ENCODE data around the gene PSMC1.
A peak's percentile ranks its signal among the peaks of the same experiment; 100 is the strongest.

The PSMC1 gene

GRCh38 chr14:90266441-90267154, 10.2 kb downstream of the PSMC1 start:
- H3K36me3 Mint-ChIP-seq: peaks cover 52% of the 10 kb centered on the region
- DNase-seq: no peak
- CTCF ChIA-PET: interaction anchor here (0.5 to 2.5 kb wide), 2 partner anchors 10 to 165 kb away, joined by 4 to 7 read pairs; partner anchors contain the start of gene PSMC1
- no peak overlapping the region for H3K27ac Mint-ChIP-seq
- no peak overlapping the region for H3K4me3 Mint-ChIP-seq
- H3K4me1 Mint-ChIP-seq: peaks cover 13% of the 10 kb centered on the region
- no peaks in the 10 kb centered on the region for H3K9me3 Mint-ChIP-seq
- no peaks in the 10 kb centered on the region for H3K27me3 Mint-ChIP-seq

GRCh38 chr14:90268420-90268819, 12.1 kb downstream of the PSMC1 start:
- Mint-ChIP-seq H3K27me3 (no peaks in the 10 kb centered on the region), H3K4me1 (peaks cover 12% of the 10 kb centered on the region), H3K4me3 (no peak overlapping the region), H3K36me3 (peaks cover 59% of the 10 kb centered on the region), H3K27ac (no peak overlapping the region), H3K9me3 (no peaks in the 10 kb centered on the region)
- no peak for DNase-seq
- CTCF ChIA-PET: interaction anchor here (1.4 kb wide), 1 partner anchor 10 kb away, joined by 4 read pairs; no protein-coding TSS in a partner anchor

- Mint-ChIP-seq H3K4me3 (no peak overlapping the region), H3K4me1 (peaks cover 12% of the 10 kb centered on the region), H3K27me3 (no peaks in the 10 kb centered on the region), H3K9me3 (no peaks in the 10 kb centered on the region), H3K27ac (no peak overlapping the region), H3K36me3 (peaks cover 50% of the 10 kb centered on the region)
- CTCF ChIA-PET: no interaction called here
- no peak for DNase-seq
These were observed 16.2 kb downstream of the PSMC1 start for GRCh38 chr14:90272523-90272922.

GRCh38 chr14:90273532-90273931, 17.2 kb downstream of the PSMC1 start:
- no peak overlapping the region for H3K27ac Mint-ChIP-seq
- CTCF ChIA-PET: no interaction called here

GRCh38 chr14:90274019-90274418, 17.7 kb downstream of the PSMC1 start:
- DNase-seq: no peak
- no peak overlapping the region for H3K27ac Mint-ChIP-seq
- no peaks in the 10 kb centered on the region for H3K27me3 Mint-ChIP-seq
- no peaks in the 10 kb centered on the region for H3K9me3 Mint-ChIP-seq
- peaks cover 41% of the 10 kb centered on the region for H3K36me3 Mint-ChIP-seq
- CTCF ChIA-PET: no interaction called here
- H3K4me3 Mint-ChIP-seq: no peak overlapping the region
- peaks cover 12% of the 10 kb centered on the region for H3K4me1 Mint-ChIP-seq

More at GRCh38 chr14:90273532-90273931, 17.2 kb downstream of the PSMC1 start:
- no peaks in the 10 kb centered on the region for H3K27me3 Mint-ChIP-seq
- peaks cover 45% of the 10 kb centered on the region for H3K36me3 Mint-ChIP-seq
- no peak for DNase-seq
- H3K9me3 Mint-ChIP-seq: no peaks in the 10 kb centered on the region
- H3K4me1 Mint-ChIP-seq: peaks cover 12% of the 10 kb centered on the region
- H3K4me3 Mint-ChIP-seq: no peak overlapping the region

- H3K27me3 Mint-ChIP-seq: no peaks in the 10 kb centered on the region
- no peak for DNase-seq
- peaks cover 12% of the 10 kb centered on the region for H3K4me1 Mint-ChIP-seq
- CTCF ChIA-PET: interaction anchor here (1.6 kb wide), 1 partner anchor 425 kb away, joined by 3 read pairs; no protein-coding TSS in a partner anchor
- peaks cover 34% of the 10 kb centered on the region for H3K36me3 Mint-ChIP-seq
- H3K27ac Mint-ChIP-seq: peak overlapping the region; percentile 24
- no peak overlapping the region for H3K4me3 Mint-ChIP-seq
- H3K9me3 Mint-ChIP-seq: no peaks in the 10 kb centered on the region
These were observed 18.6 kb downstream of the PSMC1 start for GRCh38 chr14:90274808-90275457.

GRCh38 chr14:90275458-90275814, 19.1 kb downstream of the PSMC1 start:
- peaks cover 12% of the 10 kb centered on the region for H3K4me1 Mint-ChIP-seq
- no peaks in the 10 kb centered on the region for H3K9me3 Mint-ChIP-seq
- CTCF ChIA-PET: interaction anchor here (0.6 to 1.6 kb wide), 2 partner anchors 18 to 424 kb away, joined by 3 read pairs; no protein-coding TSS in a partner anchor
- no peaks in the 10 kb centered on the region for H3K27me3 Mint-ChIP-seq
- no peak for DNase-seq
- H3K4me3 Mint-ChIP-seq: no peak overlapping the region
- H3K27ac Mint-ChIP-seq: peak overlapping the region; percentile 75
- peaks cover 29% of the 10 kb centered on the region for H3K36me3 Mint-ChIP-seq

- H3K4me3 Mint-ChIP-seq: no peak overlapping the region
- CTCF ChIA-PET: interaction anchor here (0.6 to 1.6 kb wide), 2 partner anchors 18 to 424 kb away, joined by 3 read pairs; no protein-coding TSS in a partner anchor
- no peak for DNase-seq
These were observed 19.5 kb downstream of the PSMC1 start for GRCh38 chr14:90275820-90276219.

GRCh38 chr14:90276646-90277367, 20.5 kb downstream of the PSMC1 start:
- no peaks in the 10 kb centered on the region for H3K27me3 Mint-ChIP-seq
- peaks cover 26% of the 10 kb centered on the region for H3K36me3 Mint-ChIP-seq
- H3K27ac Mint-ChIP-seq: no peak overlapping the region
- H3K4me3 Mint-ChIP-seq: no peak overlapping the region
- no peak for DNase-seq
- H3K9me3 Mint-ChIP-seq: no peaks in the 10 kb centered on the region
- CTCF ChIA-PET: interaction anchor here (0.8 kb wide), 1 partner anchor 12 kb away, joined by 4 read pairs; no protein-coding TSS in a partner anchor
- peaks cover 12% of the 10 kb centered on the region for H3K4me1 Mint-ChIP-seq

More at GRCh38 chr14:90275820-90276219, 19.5 kb downstream of the PSMC1 start:
- peak overlapping the region; percentile 75 for H3K27ac Mint-ChIP-seq
- H3K27me3 Mint-ChIP-seq: no peaks in the 10 kb centered on the region
- H3K36me3 Mint-ChIP-seq: peaks cover 29% of the 10 kb centered on the region
- H3K4me1 Mint-ChIP-seq: peaks cover 12% of the 10 kb centered on the region
- no peaks in the 10 kb centered on the region for H3K9me3 Mint-ChIP-seq

GRCh38 chr14:90277581-90278198, 21.3 kb downstream of the PSMC1 start:
- CTCF ChIA-PET: interaction anchor here (0.8 kb wide), 1 partner anchor 12 kb away, joined by 4 read pairs; no protein-coding TSS in a partner anchor
- no peak for DNase-seq
- Mint-ChIP-seq H3K27me3 (no peaks in the 10 kb centered on the region), H3K36me3 (peaks cover 22% of the 10 kb centered on the region), H3K9me3 (no peaks in the 10 kb centered on the region), H3K4me3 (no peak overlapping the region), H3K27ac (no peak overlapping the region), H3K4me1 (peaks cover 12% of the 10 kb centered on the region)

GRCh38 chr14:90278199-90279175, 22.1 kb downstream of the PSMC1 start:
- no peak overlapping the region for H3K4me3 Mint-ChIP-seq
- no peak for DNase-seq
- no peaks in the 10 kb centered on the region for H3K9me3 Mint-ChIP-seq
- CTCF ChIA-PET: no interaction called here
- H3K27ac Mint-ChIP-seq: no peak overlapping the region
- H3K27me3 Mint-ChIP-seq: no peaks in the 10 kb centered on the region
- peaks cover 17% of the 10 kb centered on the region for H3K36me3 Mint-ChIP-seq
- peaks cover 12% of the 10 kb centered on the region for H3K4me1 Mint-ChIP-seq

GRCh38 chr14:90280096-90280495, 23.7 kb downstream of the PSMC1 start:
- Mint-ChIP-seq H3K4me1 (peaks cover 5% of the 10 kb centered on the region), H3K36me3 (peaks cover 8% of the 10 kb centered on the region), H3K4me3 (no peak overlapping the region), H3K27me3 (no peaks in the 10 kb centered on the region), H3K9me3 (no peaks in the 10 kb centered on the region), H3K27ac (peak overlapping the region; percentile 68)
- no peak for DNase-seq
- CTCF ChIA-PET: no interaction called here

GRCh38 chr14:90281261-90281660, 24.9 kb downstream of the PSMC1 start:
- Mint-ChIP-seq H3K27me3 (no peaks in the 10 kb centered on the region), H3K27ac (no peak overlapping the region), H3K9me3 (no peaks in the 10 kb centered on the region), H3K4me1 (no peaks in the 10 kb centered on the region), H3K4me3 (no peak overlapping the region), H3K36me3 (peaks cover 15% of the 10 kb centered on the region)
- DNase-seq: no peak
- CTCF ChIA-PET: interaction anchor here (1.2 to 1.5 kb wide), 3 partner anchors 8 to 25 kb away, joined by 3 to 5 read pairs (median 3); partner anchors contain the start of gene PSMC1

All from activated naive CD4-positive, alpha-beta T cell treated with anti-CD3 and anti-CD28 coated beads, Interleukin-2, amount 10 ng/mL, durations not matched to agents 7 days and 5 days (primary cell).